ENCODE data around the gene KLHL40. TPM values are rescaled to one million over a fixed set of nuclear protein-coding genes. Genes with fewer than 3 reads are reported as not detected.

The KLHL40 gene
- total and polyA plus RNA-seq, 2 donors (not counting 3 experiments of a cell fraction or from before 2014, with no cell fraction given): not detected

DNA sequence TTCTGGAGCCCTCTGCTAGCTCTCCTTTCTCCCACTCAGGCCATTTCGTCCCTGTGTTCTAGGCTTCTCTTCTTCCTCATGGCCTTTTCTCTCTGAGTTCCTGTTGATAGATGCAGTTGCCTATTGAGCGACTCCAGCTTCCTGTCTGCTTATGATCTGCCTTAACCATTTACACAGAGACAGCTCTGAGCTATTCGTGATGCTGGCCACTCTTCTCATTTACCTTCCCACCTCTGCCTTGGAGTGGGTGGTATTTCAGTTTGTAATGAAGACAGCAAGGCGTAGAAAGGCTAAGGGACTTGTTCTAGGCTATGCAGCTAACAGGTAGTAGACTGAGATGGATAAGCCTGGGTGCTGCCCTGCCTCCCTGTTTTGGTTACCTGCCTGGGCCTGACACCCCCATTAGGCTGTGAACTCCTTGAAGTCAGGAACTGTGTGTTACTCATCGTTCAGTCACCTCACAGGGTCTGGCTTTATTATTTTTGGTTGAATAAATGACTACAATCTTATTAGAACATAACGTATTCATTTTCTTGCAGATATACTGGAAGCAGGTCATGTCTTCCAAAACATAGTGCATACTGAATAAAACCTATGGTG, 44.5 kb upstream of the KLHL40 start:
- ChIA-PET CTCF (interaction anchor here (1.7 kb wide), 1 partner anchor 27 kb away, joined by 6 read pairs; no protein-coding TSS in a partner anchor), POLR2A (no interaction called here)
- no peaks in the 10 kb centered on the region for H3K4me1 ChIP-seq (ENCODE audit: control insufficient read depth, extremely low read depth, insufficient read depth, low read length)
- intact Hi-C loops (cut with micrococcal nuclease): no loop called here
- BruUV-seq (replicated peaks): no TSS peak
- DNase-seq (ENCODE audit: low read depth, low spot score): no peak
- dilution Hi-C loops (cut with MboI; ENCODE audit: extremely low pct_ligation_motif_present, low sequenced_read_pairs): no loop called here
- H3K9me3 ChIP-seq (replicated peaks; ENCODE audit: control insufficient read depth, insufficient read depth, low read length): no peaks in the 10 kb centered on the region
- H2AFZ ChIP-seq (ENCODE audit: low read depth, low read length): no peak overlapping the region
- H3K79me2 ChIP-seq (ENCODE audit: control insufficient read depth, insufficient read depth, low read length): peaks cover 25% of the 10 kb centered on the region
- no peaks in the 10 kb centered on the region for H3K9me1 ChIP-seq (replicated peaks; ENCODE audit: control insufficient read depth, extremely low read depth, insufficient read depth, low read length)
- peaks cover 3% of the 10 kb centered on the region for H4K20me1 ChIP-seq (replicated peaks; ENCODE audit: control insufficient read depth, extremely low read depth, insufficient read depth, low read length)
- H3K9ac ChIP-seq (replicated peaks; ENCODE audit: extremely low read depth, insufficient read depth, low read length): no peak overlapping the region
- no peak for TF ChIP-seq POLR2A (IDR thresholded peaks at IDR 0.05; ENCODE audit: low read depth, low read length)
- no peak for TF ChIP-seq POLR2AphosphoS5 (IDR thresholded peaks at IDR 0.05; ENCODE audit: insufficient read depth, low read depth, low read length)
- TF ChIP-seq JUN (IDR thresholded peaks at IDR 0.05; ENCODE audit: borderline replicate concordance, insufficient read depth, insufficient read length, low read depth): no peak
- no peak for TF ChIP-seq EZH2 (IDR thresholded peaks at IDR 0.05; ENCODE audit: borderline replicate concordance, low read depth, low read length, severe bottlenecking)
- no peak for TF ChIP-seq GATA2 (IDR thresholded peaks at IDR 0.05; ENCODE audit: insufficient read depth, insufficient read length, low read depth, low read length)
- TF ChIP-seq MYC (IDR thresholded peaks at IDR 0.05; ENCODE audit: low read depth, low read length): no peak
- TF ChIP-seq MAX (IDR thresholded peaks at IDR 0.05; ENCODE audit: insufficient read depth, insufficient read length): no peak
- TF ChIP-seq, protein P1, sequence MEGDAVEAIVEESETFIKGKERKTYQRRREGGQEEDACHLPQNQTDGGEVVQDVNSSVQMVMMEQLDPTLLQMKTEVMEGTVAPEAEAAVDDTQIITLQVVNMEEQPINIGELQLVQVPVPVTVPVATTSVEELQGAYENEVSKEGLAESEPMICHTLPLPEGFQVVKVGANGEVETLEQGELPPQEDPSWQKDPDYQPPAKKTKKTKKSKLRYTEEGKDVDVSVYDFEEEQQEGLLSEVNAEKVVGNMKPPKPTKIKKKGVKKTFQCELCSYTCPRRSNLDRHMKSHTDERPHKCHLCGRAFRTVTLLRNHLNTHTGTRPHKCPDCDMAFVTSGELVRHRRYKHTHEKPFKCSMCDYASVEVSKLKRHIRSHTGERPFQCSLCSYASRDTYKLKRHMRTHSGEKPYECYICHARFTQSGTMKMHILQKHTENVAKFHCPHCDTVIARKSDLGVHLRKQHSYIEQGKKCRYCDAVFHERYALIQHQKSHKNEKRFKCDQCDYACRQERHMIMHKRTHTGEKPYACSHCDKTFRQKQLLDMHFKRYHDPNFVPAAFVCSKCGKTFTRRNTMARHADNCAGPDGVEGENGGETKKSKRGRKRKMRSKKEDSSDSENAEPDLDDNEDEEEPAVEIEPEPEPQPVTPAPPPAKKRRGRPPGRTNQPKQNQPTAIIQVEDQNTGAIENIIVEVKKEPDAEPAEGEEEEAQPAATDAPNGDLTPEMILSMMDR (IDR thresholded peaks at IDR 0.05; ENCODE audit: extremely low read depth in 1 of 2, insufficient read depth in 1 of 2, low read depth in 1 of 2, low read length in 2 of 2): no peak
- no peak for TF ChIP-seq FOS (IDR thresholded peaks at IDR 0.05; ENCODE audit: borderline replicate concordance, insufficient read depth, low read length)
- H3K4me3 ChIP-seq (replicated peaks in 1 of 3; ENCODE audit: insufficient read depth in 1 of 3, low read depth in 1 of 3, low read length in 3 of 3): no peak overlapping the region
- peaks cover 38 to 59% of the 10 kb centered on the region in 2 experiments for H3K36me3 ChIP-seq (ENCODE audit: control insufficient read depth in 2 of 2, extremely low read depth in 1 of 2, insufficient read depth in 2 of 2, low read length in 2 of 2)
- no peak overlapping the region for H3K4me2 ChIP-seq (ENCODE audit: insufficient read depth, low read length)
- no peak overlapping the region for H3K27ac ChIP-seq (ENCODE audit: insufficient read depth, low read depth, low read length)
- no peak for FAIRE-seq
- H3K27me3 ChIP-seq (ENCODE audit: control insufficient read depth in 2 of 2, insufficient read depth in 2 of 2, low read length in 2 of 2): no peaks in the 10 kb centered on the region
